SK-N-SH (cell line): ENCODE results near the gene GAB4.

Source experiments
- CTCF ChIP-seq: fragments of 200-600 bp; sonication (generic); IDR thresholded peaks from 2 replicates; pipeline ENCODE4 v1.6.1; 2017; ENCODE audit warnings: antibody characterized with exemption, mild to moderate bottlenecking, moderate library complexity
- EP300 ChIP-seq, 2 experiments: IDR thresholded peaks; 2 replicates each; pipeline versions ENCODE4 v1.4.0 to v1.6.1; 2012; ENCODE audit warnings: borderline replicate concordance in 1 of 2, low read depth in 1 of 2, low read length in 1 of 2
- EZH2phosphoT487 ChIP-seq: fragments of 200-600 bp; sonication (generic); IDR thresholded peaks from 2 replicates; pipeline ENCODE4 v1.6.1; 2017; ENCODE audit warnings: low read depth, mixed run types, mild to moderate bottlenecking, antibody characterized with exemption, moderate library complexity, borderline replicate concordance
- FOXJ3 ChIP-seq: sonication (generic); formaldehyde crosslinking; IDR thresholded peaks from 2 replicates; pipeline ENCODE4 v1.5.1; 2020; ENCODE audit warnings: mild to moderate bottlenecking, missing genetic modification reagents
- GABPA ChIP-seq: IDR thresholded peaks from 2 replicates; pipeline ENCODE4 v1.4.0; 2012; ENCODE audit warnings: low read depth, mild to moderate bottlenecking
- IRF3 ChIP-seq: fragments of 150-350 bp; IDR thresholded peaks from 2 replicates; pipeline ENCODE4 v1.6.1; 2016; ENCODE audit warnings: mild to moderate bottlenecking, low read depth, low read length
- MAX ChIP-seq: IDR thresholded peaks from 2 replicates; pipeline ENCODE4 v1.4.0; 2012; ENCODE audit warnings: low read depth
- MXI1 ChIP-seq: IDR thresholded peaks from 2 replicates; pipeline ENCODE4 v1.6.1; 2012; ENCODE audit warnings: mild to moderate bottlenecking, low read depth, low read length, improper control_type of control experiment
- POLR2AphosphoS5 ChIP-seq: IDR thresholded peaks from 2 replicates; pipeline ENCODE4 v1.6.1; 2012; ENCODE audit warnings: low read depth, low read length
- USF2 ChIP-seq: fragments of 150-350 bp; IDR thresholded peaks from 2 replicates; pipeline ENCODE4 v1.6.1; 2017; ENCODE audit warnings: antibody characterized with exemption, low read length, low read depth, borderline replicate concordance
- YY1 ChIP-seq: IDR thresholded peaks from 2 replicates; pipeline ENCODE4 v1.4.0; 2012; ENCODE audit warnings: low read depth, mild to moderate bottlenecking
- ZBTB33 ChIP-seq: IDR thresholded peaks from 2 replicates; pipeline ENCODE4 v1.4.0; 2012; ENCODE audit warnings: low read depth, borderline replicate concordance

GRCh38 chr22:16988257-16988656 lies 19.8 kb downstream of the GAB4 start:
- no peak for TF ChIP-seq USF2
- TF ChIP-seq EP300 (IDR thresholded peaks at IDR 0.05; ENCODE audit: borderline replicate concordance in 1 of 2, low read depth in 1 of 2, low read length in 1 of 2), result no peak
- no peak for TF ChIP-seq CTCF
- no peak for TF ChIP-seq GABPA
- TF ChIP-seq ZBTB33, result no peak
- TF ChIP-seq MAX, result no peak
- no peak for TF ChIP-seq IRF3
- no peak for TF ChIP-seq POLR2AphosphoS5
- no peak for TF ChIP-seq EZH2phosphoT487
- TF ChIP-seq MXI1, result no peak
- TF ChIP-seq FOXJ3 (CRISPR knock-in tag), result no peak
- TF ChIP-seq YY1, result no peak
